Mesangial cell (primary cell): ENCODE results near the gene GABPB2. TPM values are rescaled to one million over a fixed set of nuclear protein-coding genes. Genes with fewer than 3 reads are reported as not detected.

Source experiments
- total RNA-seq: library from RNA; depleted of rRNA; stranded (reverse); fragments of >200 nt; gene quantifications from 2 replicates; pipeline ENCODE4 v1.2.3, GENCODE V29; 2015

Gene GABPB2
- 2.8 and 3.4 TPM in 2 replicates for total RNA-seq

DNA sequence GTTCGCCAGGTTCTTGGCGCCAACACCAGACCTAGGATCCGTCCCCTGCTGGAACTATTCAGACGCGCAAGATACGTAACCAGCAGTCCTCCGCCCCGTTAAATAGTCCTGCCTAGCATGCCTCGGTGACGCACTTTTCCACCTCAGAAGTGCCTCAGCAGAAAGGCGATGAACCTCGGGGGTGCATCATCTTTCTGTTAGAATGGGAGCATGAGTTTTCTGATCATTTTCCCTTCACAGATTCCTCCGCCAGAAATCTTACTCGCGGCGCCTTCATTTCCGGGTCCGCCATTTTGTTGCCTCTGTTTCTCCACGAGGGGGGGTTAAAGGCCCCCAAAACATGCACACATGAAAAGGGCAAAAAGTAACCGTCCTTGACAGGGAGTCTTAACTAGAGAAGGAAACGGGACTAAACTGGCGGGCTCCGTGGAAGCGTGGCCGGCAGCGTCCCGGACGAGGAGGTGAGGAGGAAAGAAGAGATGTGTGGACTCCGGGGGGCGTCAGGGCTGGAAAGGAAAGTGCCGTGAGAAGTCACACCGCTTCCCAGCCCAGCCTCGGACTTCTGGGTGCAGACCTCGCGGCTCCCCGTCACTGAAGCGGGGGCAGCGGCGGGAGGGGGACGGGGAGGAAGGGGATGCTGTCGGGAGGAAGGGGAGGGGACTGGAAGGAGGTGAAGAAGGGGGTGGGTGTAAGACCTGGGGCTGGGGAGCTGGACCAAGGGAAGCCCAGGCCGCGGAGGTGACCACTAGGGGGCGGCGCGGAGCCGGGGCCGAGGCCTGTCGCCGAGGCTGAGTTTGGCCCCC lies at the start of gene GABPB2:
Gene GABPB2 (plus strand): TSS at position 288 of the 803 bp plus-strand sequence. CDS start 17,429 bp downstream, outside the sequence.

DNA sequence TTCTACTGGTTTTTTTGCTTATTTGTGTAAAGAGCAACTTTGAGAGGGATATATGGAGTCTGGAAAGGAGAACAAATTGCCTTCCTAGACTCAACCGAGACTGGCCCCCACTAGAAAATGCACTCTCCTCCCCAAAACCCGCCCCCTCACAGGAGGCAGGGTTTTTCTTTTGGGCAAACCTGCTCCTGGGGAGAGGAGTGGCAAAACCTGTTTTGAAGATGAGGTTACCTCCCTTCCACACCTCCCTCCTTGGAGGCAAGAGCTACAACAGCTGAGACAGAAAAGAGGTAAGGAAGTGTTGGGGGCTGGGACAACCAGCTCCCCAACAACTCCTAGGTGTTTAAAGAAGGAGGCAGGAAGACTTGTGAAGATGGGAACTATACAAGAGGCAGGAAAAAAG lies 34.2 kb upstream of the GABPB2 start, which contains the start of gene BNIPL:
Gene BNIPL (plus strand): TSS at position 231 of the 400 bp plus-strand sequence. CDS start 140 bp downstream, at position 371.

GRCh38 chr1:151047591-151047924 lies 23.0 kb upstream of the GABPB2 start, which contains the start of gene C1orf56:
Gene C1orf56, plus strand, starts transcription at chr1:151047751. Its CDS starts 97 bp downstream, at chr1:151047848.

GRCh38 chr1:151059109-151060006 lies 11.2 kb upstream of the GABPB2 start, which contains the start of gene CDC42SE1:
Gene CDC42SE1, minus strand, starts transcription at chr1:151059622. Its CDS starts 3,892 bp downstream, at chr1:151055730.

GRCh38 chr1:151060007-151060656 lies 10.4 kb upstream of the GABPB2 start, which contains the start of gene MLLT11:
Gene MLLT11, plus strand, starts transcription at chr1:151060397. Its CDS starts 6,828 bp downstream, at chr1:151067225.

DNA sequence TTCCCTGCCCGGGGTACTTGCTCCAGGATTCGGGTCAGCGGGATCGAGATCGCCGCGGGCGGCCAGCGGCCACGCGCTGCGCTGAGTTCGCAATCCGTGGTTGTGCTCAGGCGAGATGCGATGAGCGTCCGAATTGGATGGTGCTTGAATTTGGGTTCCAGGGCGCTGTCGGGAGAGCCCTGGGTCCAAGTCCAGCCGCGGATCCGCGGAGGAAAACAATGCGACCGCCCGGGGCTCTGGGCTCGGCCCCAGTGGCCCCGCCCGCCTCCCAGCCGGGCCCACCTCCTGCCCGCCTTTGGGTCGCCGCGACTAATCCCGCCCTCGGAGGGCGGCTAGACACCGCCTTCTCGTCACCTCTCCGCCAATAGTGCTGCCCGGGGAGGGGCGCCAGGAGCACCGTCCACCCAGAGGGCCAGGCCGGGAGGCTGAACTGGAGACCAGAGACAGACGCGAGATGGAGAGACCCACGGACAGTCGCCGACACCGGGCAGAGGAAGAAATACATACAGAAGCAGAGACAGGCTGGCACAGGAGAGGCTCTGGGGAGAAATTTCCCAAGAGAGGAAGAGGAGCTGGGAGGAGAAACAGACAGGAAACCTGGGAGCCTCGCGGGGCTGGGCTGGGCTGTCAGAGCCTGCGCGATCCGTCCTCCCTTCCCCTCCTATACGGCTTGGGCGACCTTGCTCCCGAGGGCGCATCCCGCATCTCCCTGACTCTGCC lies 76.0 kb downstream of the GABPB2 start, which contains the start of gene SEMA6C:
Gene SEMA6C (minus strand): TSS at position 220 of the 720 bp plus-strand sequence. CDS start 4,010 bp downstream, outside the sequence.

GRCh38 chr1:151156515-151156819 lies 85.9 kb downstream of the GABPB2 start, which contains the start of gene TNFAIP8L2:
Gene TNFAIP8L2, plus strand, starts transcription at chr1:151156649. Its CDS starts 2,049 bp downstream, at chr1:151158698.

DNA sequence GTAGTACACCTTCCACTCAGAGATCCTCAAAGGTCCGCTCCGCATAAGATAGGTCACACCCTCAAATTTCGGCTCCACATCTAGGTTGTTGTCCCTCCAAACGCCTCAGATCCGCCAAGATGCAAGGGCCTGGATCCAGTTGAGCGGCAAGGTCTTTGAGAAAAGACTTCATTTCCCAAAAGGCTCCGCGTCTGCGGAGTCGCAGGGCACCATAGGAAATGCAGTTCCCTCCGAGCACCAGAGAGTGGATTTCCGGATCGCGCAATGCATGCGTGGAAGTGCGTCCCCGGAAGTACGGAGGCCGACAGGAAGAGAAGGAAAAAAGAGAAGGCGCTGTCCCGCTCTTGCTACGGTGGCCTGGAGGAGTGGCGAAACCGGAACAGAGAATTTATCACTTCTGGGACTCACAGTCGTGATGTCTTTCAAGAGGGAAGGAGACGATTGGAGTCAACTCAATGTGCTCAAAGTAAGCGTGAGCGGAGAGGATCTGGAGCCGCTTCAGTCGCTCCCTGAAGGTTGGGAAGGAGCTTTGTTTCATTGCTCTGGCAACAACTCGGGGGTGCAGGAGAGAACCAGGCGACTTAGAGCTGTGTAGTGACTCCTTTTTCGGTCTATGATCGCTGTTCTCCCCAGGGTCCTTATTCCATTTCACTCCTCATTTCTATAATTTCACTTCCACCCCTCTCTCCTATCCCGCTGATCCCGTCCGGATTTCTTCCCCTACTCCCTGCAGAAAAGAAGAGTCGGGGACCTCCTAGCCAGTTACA lies 95.4 kb downstream of the GABPB2 start, which contains the start of the genes LYSMD1 and SCNM1:
Gene LYSMD1 (minus strand): TSS at position 165 of the 767 bp plus-strand sequence. CDS start 644 bp downstream, outside the sequence.
Gene SCNM1 (plus strand): TSS at position 407 of the 767 bp plus-strand sequence. CDS start 9 bp downstream, at position 416.

Other genes starting within 250 kb of the GABPB2 start
- 15.0 and 27.9 TPM in 2 replicates for gene ARNT, start 194.2 kb upstream of the GABPB2 start, total RNA-seq
- not detected in 2 replicates for gene CTXND2, start 183.6 kb upstream of the GABPB2 start, total RNA-seq
- gene SETDB1, start 144.4 kb upstream of the GABPB2 start, total RNA-seq: 20.9 and 30.4 TPM in 2 replicates
- 146 and 174 TPM in 2 replicates for gene CERS2, start 95.9 kb upstream of the GABPB2 start, total RNA-seq
- gene ANXA9, start 88.5 kb upstream of the GABPB2 start, total RNA-seq: 0.33 and 1.3 TPM in 2 replicates
- gene MINDY1, start 63.9 kb upstream of the GABPB2 start, total RNA-seq: 12.1 and 27.3 TPM in 2 replicates
- 17.8 and 21.6 TPM in 2 replicates for gene PRUNE1, start 62.3 kb upstream of the GABPB2 start, total RNA-seq
- 0.33 TPM in 1 of 2 replicates, not detected in the other for gene BNIPL, start 34.2 kb upstream of the GABPB2 start, total RNA-seq
- gene C1orf56, start 23.0 kb upstream of the GABPB2 start, total RNA-seq: 2.0 and 3.0 TPM in 2 replicates
- 47.5 and 47.9 TPM in 2 replicates for gene CDC42SE1, start 11.1 kb upstream of the GABPB2 start, total RNA-seq
- 10.9 and 23.8 TPM in 2 replicates for gene MLLT11, start 10.4 kb upstream of the GABPB2 start, total RNA-seq
- 5.4 and 8.0 TPM in 2 replicates for gene SEMA6C, start 75.9 kb downstream of the GABPB2 start, total RNA-seq
- gene TNFAIP8L2, start 85.9 kb downstream of the GABPB2 start, total RNA-seq: not detected in 2 replicates
- 5.2 and 7.1 TPM in 2 replicates for gene LYSMD1, start 95.1 kb downstream of the GABPB2 start, total RNA-seq
- 44.0 and 51.2 TPM in 2 replicates for gene SCNM1, start 95.4 kb downstream of the GABPB2 start, total RNA-seq
- gene TMOD4, start 105.2 kb downstream of the GABPB2 start, total RNA-seq: 0.63 TPM in 1 of 2 replicates, not detected in the other
- gene VPS72, start 119.4 kb downstream of the GABPB2 start, total RNA-seq: 45.8 and 54.4 TPM in 2 replicates
- gene PIP5K1A, start 127.8 kb downstream of the GABPB2 start, total RNA-seq: 51.7 and 62.7 TPM in 2 replicates
- 131 and 152 TPM in 2 replicates for gene PSMD4, start 184.0 kb downstream of the GABPB2 start, total RNA-seq
- 17.4 and 25.1 TPM in 2 replicates for gene ZNF687, start 211.5 kb downstream of the GABPB2 start, total RNA-seq